GM10248 (cell line): ENCODE data around the gene BCO2.

Source experiments
- CTCF ChIA-PET: fragments of 300-600 bp; sonication (Branson Sonifier 250); formaldehyde crosslinking; extraction: SDS; loops from one replicate; lab custom pipeline; 2021; ENCODE audit warnings: antibody characterized with exemption; lab: Yijun Ruan, JAX
- POLR2A ChIA-PET: fragments of 350-650 bp; sonication (Branson Sonifier 250); formaldehyde crosslinking; extraction: SDS; loops from one replicate; lab custom pipeline; 2020; ENCODE audit warnings: antibody characterized with exemption; lab: Yijun Ruan, JAX
- DNase-seq: peaks from one replicate; pipeline ENCODE4 v3.0.0; 2012; ENCODE audit errors: extremely low spot score
- CTCF ChIP-seq: IDR thresholded peaks from 2 replicates; pipeline ENCODE4 v1.5.1; 2012; ENCODE audit warnings: mild to moderate bottlenecking, low read depth; ENCODE audit errors: extremely low read depth, missing control alignments, control extremely low read depth

Gene BCO2

GRCh38 chr11:112247201-112247600, 71.9 kb downstream of the BCO2 start:
- CTCF ChIA-PET: interaction anchor here (1.0 to 1.5 kb wide), 2 partner anchors 16 to 32 kb away, joined by 3 read pairs; no protein-coding TSS in a partner anchor
- no peak for TF ChIP-seq CTCF
- POLR2A ChIA-PET: no interaction called here
- DNase-seq: no peak

GRCh38 chr11:112248201-112248600, 72.9 kb downstream of the BCO2 start:
- DNase-seq: no peak
- ChIA-PET POLR2A (no interaction called here), CTCF (interaction anchor here (0.5 to 1.5 kb wide), 3 partner anchors 17 to 216 kb away, joined by 3 to 4 read pairs (median 3); no protein-coding TSS in a partner anchor)
- no peak for TF ChIP-seq CTCF

GRCh38 chr11:112249871-112250610, 74.7 kb downstream of the BCO2 start:
- no peak for DNase-seq
- TF ChIP-seq CTCF: no peak
- CTCF ChIA-PET: interaction anchor here (1.0 kb wide), 1 partner anchor 21 kb away, joined by 3 read pairs; no protein-coding TSS in a partner anchor
- POLR2A ChIA-PET: no interaction called here

- no peak for DNase-seq
- no peak for TF ChIP-seq CTCF
- POLR2A ChIA-PET: no interaction called here
- CTCF ChIA-PET: interaction anchor here (3.3 kb wide), 1 partner anchor 27 kb away, joined by 30 read pairs; no protein-coding TSS in a partner anchor
Observed at GRCh38 chr11:112253605-112254242, 78.4 kb downstream of the BCO2 start.

GRCh38 chr11:112255067-112255720, 79.9 kb downstream of the BCO2 start:
- TF ChIP-seq CTCF: no peak

GRCh38 chr11:112260490-112260889, 85.2 kb downstream of the BCO2 start, which contains the start of gene PLET1:
PLET1 (minus strand) TSS chr11:112260860; CDS start chr11:112260589, 271 bp downstream.
- CTCF ChIA-PET: interaction anchor here (0.9 to 1.1 kb wide), 2 partner anchors 8 to 11 kb away, joined by 4 to 5 read pairs; no protein-coding TSS in a partner anchor
- POLR2A ChIA-PET: no interaction called here
- DNase-seq: no peak
- TF ChIP-seq CTCF: no peak

More at GRCh38 chr11:112255067-112255720, 79.9 kb downstream of the BCO2 start:
- ChIA-PET CTCF (interaction anchor here (0.9 to 1.3 kb wide), 2 partner anchors 24 to 25 kb away, joined by 3 to 7 read pairs; no protein-coding TSS in a partner anchor), POLR2A (no interaction called here)
- no peak for DNase-seq
